Right renal cortex interstitium (tissue), 3 donors: Measurements from ENCODE around the gene MS4A4A. TPM values are rescaled to one million over a fixed set of nuclear protein-coding genes. Genes with fewer than 3 reads are reported as not detected.
"Not testable (repeated sequence)": the region's sequence is repeated elsewhere in the genome, so short reads cannot be mapped to it uniquely, and the experiment has no call there.

Experiments used
- DNase-seq, 3 donors: peaks; one replicate each; pipeline ENCODE4 v3.0.0-alpha.2; 2013; ENCODE audit warnings: low read depth in 3 of 3, low spot score in 2 of 3
- polyA plus RNA-seq, 3 donors: library from polyadenylated mRNA; unstranded; fragments of 120-200 nt; gene quantifications; one replicate each; pipeline ENCODE4 v1.2.1, GENCODE V29; 2013; ENCODE audit not compliant: insufficient read length in 3 of 3

MS4A4A gene
- 1 to 10 TPM; 4.7 to 7.4 (median 6.6) TPM for polyA plus RNA-seq

GRCh38 chr11:60280412-60280811 lies at the start of gene MS4A4A:
TSS of gene MS4A4A (plus strand) at chr11:60280666. CDS start at chr11:60280676, 10 bp downstream.
- DNase-seq: no peak

- no peak for DNase-seq
These were observed 49.8 kb upstream of the MS4A4A start for GRCh38 chr11:60230681-60231080.

GRCh38 chr11:60235321-60235720 lies 45.1 kb upstream of the MS4A4A start:
- DNase-seq: no peak

- no peak for DNase-seq
These were observed 39.8 kb upstream of the MS4A4A start for GRCh38 chr11:60240662-60241061.

GRCh38 chr11:60241786-60242185 lies 38.7 kb upstream of the MS4A4A start:
- DNase-seq: no peak

- no peak for DNase-seq
These were observed 37.7 kb upstream of the MS4A4A start, which contains the start of gene MS4A4E for GRCh38 chr11:60242740-60243239. TSS of gene MS4A4E (minus strand) at chr11:60243137. CDS start at chr11:60230055, 13,082 bp downstream.

- peak in 1 of 3 donors; percentile 6 for DNase-seq
These were observed 28.8 kb upstream of the MS4A4A start for GRCh38 chr11:60251485-60252212.

GRCh38 chr11:60252213-60253108 lies 28.0 kb upstream of the MS4A4A start:
- no peak for DNase-seq

- DNase-seq: no peak
These were observed 22.3 kb upstream of the MS4A4A start for GRCh38 chr11:60257956-60258722.

- DNase-seq: no peak
These were observed 19.5 kb upstream of the MS4A4A start for GRCh38 chr11:60261014-60261413.

- DNase-seq: no peak
These were observed 17.1 kb upstream of the MS4A4A start for GRCh38 chr11:60263402-60263801.

GRCh38 chr11:60264644-60265043 lies 15.8 kb upstream of the MS4A4A start:
- DNase-seq: no peak

- DNase-seq: peak in 1 of 3 donors; percentile 3
These were observed 14.9 kb upstream of the MS4A4A start for GRCh38 chr11:60265373-60266214.

GRCh38 chr11:60274416-60274815 lies 6.0 kb upstream of the MS4A4A start:
- DNase-seq: no peak

- DNase-seq: no peak
These were observed 1.0 kb downstream of the MS4A4A start for GRCh38 chr11:60281485-60281884.

GRCh38 chr11:60282286-60282685 lies 1.8 kb downstream of the MS4A4A start:
- no peak for DNase-seq

GRCh38 chr11:60285411-60286126 lies 5.1 kb downstream of the MS4A4A start:
- not testable (repeated sequence) for DNase-seq

GRCh38 chr11:60288531-60288930 lies 8.1 kb downstream of the MS4A4A start:
- no peak for DNase-seq

GRCh38 chr11:60292145-60292544 lies 11.7 kb downstream of the MS4A4A start:
- no peak for DNase-seq
